GM04504 (cell line): ENCODE results near the gene NDUFS4.
"Not testable (repeated sequence)": the region's sequence is repeated elsewhere in the genome, so short reads cannot be mapped to it uniquely, and the experiment has no call there.

Experiments
- DNase-seq: peaks from one replicate; pipeline ENCODE4 v3.0.0-alpha.2; 2012; ENCODE audit warnings: low read depth

The NDUFS4 gene

DNA sequence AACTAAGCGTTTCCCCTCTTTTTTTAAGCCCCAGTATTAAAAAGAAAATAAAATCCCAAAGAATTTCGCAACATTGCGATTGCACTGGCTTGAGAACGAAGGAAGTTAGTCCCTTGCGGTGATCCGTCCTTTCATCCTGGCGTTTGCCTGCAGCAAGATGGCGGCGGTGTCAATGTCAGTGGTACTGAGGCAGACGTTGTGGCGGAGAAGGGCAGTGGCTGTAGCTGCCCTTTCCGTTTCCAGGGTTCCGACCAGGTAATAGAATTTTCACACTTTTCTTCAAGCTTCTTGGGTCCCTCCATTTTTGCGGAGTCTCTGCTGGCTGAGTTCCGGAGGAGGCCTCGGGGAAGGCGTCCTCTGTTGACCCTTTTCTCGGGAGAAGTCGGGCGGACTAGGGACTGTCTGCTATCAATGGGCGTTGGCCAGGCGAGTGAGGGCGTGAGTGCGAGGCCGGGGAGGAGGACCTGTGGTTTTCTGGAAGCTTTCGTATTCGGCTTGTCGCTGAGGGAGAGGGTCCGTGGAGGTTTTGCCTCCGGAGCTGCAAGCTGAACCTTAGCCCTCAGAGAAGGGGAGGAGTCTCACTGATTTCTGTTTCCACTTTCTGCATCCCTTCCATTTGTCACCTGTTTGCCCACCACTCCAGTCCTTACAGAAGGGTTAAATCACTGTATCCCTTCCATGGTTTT, at the start of gene NDUFS4:
TSS of gene NDUFS4 (plus strand) at position 134 of the 686 bp plus-strand sequence. CDS start at position 158, 24 bp downstream.
- peak; percentile 69 for DNase-seq

DNA sequence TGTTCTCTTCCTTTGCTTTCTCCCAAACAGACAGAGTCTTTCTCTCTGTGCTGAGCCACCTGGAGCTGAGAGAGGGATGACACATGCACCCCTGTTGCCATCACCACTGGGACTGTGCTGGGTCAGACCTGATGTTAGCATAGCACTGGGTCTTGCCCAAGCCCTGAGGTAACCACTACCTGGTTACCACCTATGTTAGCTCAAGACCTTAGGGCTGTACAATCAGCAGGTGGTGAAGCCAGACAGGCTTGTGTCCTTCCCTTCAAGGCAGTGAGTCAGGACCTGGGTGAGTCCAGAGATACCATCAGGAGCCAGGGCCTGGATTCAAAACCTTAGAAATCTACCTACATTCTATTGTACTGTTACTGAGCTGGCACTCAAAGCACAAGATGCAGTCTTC, 47.9 kb upstream of the NDUFS4 start:
- DNase-seq: no peak

DNA sequence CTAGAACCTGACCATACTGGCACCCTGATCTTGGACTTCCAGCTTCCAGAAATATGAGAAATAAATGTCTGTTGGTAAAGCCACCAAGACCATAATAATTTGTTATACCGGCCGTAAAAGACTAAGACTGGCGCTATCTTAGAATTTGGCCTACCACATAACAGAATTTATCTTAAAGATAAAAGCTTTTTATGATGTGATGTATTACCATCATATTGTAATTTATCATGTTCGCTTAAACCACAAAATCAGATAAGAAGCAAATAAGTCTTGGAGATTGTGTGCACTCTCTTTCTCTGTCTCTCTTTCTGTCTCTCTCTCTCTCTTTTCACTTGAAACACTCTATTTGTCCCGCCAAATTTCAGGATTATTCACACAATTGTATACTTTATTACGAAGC, 44.5 kb upstream of the NDUFS4 start:
- DNase-seq: no peak

- DNase-seq: no peak
These were observed 39.6 kb upstream of the NDUFS4 start for GRCh38 chr5:53520813-53521212.

DNA sequence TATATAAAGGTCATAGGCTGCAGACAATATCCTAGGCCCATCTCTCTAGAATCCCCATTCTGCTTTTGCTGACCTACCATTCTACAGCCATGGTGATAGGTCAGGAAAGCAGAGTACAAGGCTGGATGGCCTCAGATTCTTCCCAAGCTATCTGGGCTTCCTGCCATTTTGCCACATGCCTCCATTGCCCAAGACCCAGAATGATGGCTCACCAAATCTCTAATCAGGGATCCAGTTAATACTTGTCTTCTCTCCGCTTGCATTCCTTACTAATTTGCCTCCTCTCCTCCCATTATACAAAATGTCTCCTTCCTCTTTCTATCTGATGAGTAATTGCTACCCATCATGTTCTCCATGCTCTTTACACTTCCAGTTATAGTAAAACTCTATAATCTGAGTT, 22.7 kb upstream of the NDUFS4 start:
- DNase-seq: no peak

DNA sequence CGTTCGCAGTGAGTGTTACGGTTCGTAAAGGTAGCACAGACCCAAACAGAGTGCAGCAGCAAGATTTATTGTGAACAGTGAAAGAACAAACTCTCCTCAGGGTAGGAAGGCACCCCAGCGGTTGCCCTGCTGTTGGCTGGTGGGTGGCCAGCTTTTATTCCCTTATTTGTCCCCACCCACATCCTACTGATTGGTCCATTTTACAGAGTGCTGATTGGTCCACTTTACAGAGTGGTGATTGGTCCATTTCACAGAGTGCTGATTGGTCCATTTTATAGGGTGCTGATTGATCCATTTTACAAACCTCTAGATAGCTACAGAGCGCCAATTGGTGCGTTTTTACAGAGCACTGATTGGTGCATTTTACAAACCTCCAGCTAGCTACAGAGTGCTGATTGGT, 19.7 kb upstream of the NDUFS4 start:
- not testable (repeated sequence) for DNase-seq

DNA sequence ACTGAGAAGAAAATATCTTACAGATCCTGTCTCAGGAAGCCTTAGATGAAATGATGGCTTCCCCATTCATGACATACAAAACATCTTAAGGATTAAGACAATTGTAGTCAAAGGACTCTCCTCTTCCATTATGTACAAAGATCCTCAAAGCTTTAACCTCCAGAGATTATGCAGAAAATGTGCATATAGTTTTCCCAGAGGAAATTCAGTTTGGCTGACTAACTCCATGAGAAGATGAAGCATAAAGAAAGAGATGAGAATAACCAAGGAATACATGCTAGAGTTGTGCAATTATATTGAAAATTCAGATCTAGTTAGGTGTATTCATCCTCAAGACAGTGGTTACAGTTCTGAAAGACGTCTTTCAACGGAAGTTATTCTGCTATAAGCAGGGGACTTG, 18.6 kb upstream of the NDUFS4 start:
- DNase-seq: no peak

DNA sequence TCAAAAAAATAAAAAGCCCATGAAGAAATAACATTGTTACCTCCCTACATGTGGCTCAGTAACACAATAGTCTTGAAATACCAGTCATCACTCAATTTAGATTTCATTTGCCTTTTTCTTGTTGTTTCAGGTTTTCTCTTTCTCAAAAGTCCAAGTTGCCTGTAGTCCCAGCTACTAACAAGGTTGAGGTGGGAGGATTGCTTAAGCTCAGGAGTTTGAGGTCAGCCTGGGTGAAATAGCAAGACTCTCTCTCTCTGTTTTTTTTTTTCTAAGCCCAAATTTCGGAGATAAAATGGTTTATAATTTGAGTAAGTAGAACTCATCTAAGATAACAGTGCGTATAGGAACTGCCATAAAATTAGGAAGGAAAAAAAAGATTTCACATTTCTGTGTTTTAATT, 17.5 kb upstream of the NDUFS4 start:
- DNase-seq: no peak

GRCh38 chr5:53543401-53543800, 17.0 kb upstream of the NDUFS4 start:
- no peak for DNase-seq

GRCh38 chr5:53545744-53546143, 14.7 kb upstream of the NDUFS4 start:
- DNase-seq: no peak

GRCh38 chr5:53547226-53547625, 13.2 kb upstream of the NDUFS4 start:
- DNase-seq: no peak

- DNase-seq: not testable (repeated sequence)
These were observed 11.9 kb upstream of the NDUFS4 start for GRCh38 chr5:53548501-53548900.

GRCh38 chr5:53549792-53550191, 10.6 kb upstream of the NDUFS4 start:
- DNase-seq: no peak

- DNase-seq: no peak
These were observed 7.9 kb upstream of the NDUFS4 start for GRCh38 chr5:53552561-53552960.

GRCh38 chr5:53554444-53554843, 6.0 kb upstream of the NDUFS4 start:
- no peak for DNase-seq

GRCh38 chr5:53555160-53555559, 5.3 kb upstream of the NDUFS4 start:
- DNase-seq: no peak

GRCh38 chr5:53556001-53556400, 4.4 kb upstream of the NDUFS4 start:
- DNase-seq: no peak

- no peak for DNase-seq
These were observed 3.1 kb upstream of the NDUFS4 start for GRCh38 chr5:53557386-53557785.

GRCh38 chr5:53558966-53559365, 1.5 kb upstream of the NDUFS4 start:
- DNase-seq: no peak

- no peak for DNase-seq
These were observed 411 bp upstream of the NDUFS4 start for GRCh38 chr5:53560028-53560427.

DNA sequence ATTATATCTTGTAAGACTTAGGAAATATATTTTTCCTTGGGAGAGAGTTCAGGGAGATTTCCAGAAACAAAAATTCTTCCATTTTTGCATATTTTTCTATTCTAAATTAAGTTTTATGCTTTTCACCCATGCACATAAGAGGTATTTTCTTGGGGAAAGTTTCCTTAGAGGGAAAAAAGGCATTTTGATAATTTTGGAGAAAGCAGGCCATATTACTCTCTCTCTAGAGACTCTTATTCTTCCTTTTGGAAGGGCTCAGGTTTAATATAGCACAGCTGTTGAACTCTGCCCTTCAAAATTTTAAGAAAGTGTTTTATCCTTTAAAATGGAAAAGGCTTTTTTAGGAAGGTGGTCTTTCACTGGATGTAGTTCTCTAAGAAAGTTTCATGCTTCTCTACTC, 8.0 kb downstream of the NDUFS4 start:
- no peak for DNase-seq

DNA sequence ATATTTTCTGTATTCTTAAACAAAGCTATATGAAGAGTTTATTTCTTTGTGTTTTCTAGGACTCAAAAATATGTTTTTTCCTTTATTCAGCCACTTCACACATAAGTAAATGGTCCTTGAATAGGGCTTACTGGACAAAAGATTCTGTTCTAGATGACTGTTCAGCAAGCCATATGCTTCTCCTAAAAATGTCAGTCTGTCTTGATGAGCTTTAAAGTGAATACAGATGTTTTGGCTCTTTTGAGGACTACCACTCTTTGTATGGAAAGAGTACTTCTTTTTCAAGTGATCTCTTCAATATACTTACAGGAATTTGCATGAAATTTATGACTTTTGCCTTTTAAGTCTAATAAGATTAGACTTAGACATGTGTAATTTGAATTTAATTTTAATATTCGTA, 8.4 kb downstream of the NDUFS4 start:
- DNase-seq: peak; percentile 36

GRCh38 chr5:53569453-53569852, 9.0 kb downstream of the NDUFS4 start:
- DNase-seq: no peak

DNA sequence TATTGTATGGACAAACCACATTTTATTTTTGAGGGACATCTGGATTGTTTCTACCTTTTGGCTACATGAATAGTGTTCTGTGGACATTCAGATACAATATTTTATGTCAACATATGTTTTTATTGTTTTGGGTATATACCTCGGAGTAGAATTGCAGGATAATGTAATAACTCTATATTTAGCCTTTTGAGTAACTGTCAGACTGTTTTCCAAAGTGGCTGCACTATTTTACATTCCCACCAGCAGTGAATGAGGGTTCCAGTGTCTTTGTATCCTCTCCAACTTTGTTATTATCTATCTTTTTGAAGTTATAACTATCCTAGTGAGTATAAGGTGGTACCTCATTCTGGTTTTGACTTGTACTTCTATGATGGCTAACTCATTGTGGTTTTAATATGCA, 11.0 kb downstream of the NDUFS4 start:
- no peak for DNase-seq

DNA sequence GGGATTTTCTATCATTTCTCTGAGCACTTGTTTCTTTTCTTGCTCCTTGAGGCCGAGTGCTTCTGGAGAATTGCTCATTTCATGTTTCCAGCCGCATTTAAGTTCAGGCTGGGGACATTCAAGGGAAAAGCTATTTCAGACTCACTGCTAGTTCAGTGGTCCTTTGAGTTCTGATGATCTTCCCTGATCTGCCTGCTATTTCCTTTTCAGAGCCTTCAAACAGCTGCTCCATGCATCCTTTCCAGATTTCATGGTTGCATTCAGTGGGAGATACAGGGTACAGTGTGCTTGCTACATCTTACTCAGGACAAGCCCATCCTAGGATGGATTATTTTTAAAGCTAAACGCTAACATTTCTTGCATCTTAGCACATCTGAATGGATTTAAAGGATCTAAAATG, 14.7 kb downstream of the NDUFS4 start:
- DNase-seq: no peak
